Measurements from ENCODE around the gene PPP4C.
A peak's percentile ranks its signal among the peaks of the same experiment; 100 is the strongest.

Gene PPP4C

GRCh38 chr16:30054451-30054850, 21.3 kb upstream of the PPP4C start:
- no peaks in the 10 kb centered on the region for H3K36me3 ChIP-seq (ENCODE audit: control insufficient read depth in 1 of 2, insufficient read depth in 2 of 2, low read length in 2 of 2)
- no peak overlapping the region for H3K27ac ChIP-seq (ENCODE audit: low read depth, low read length)
- no peak overlapping the region for H3K9ac ChIP-seq (ENCODE audit: low read depth in 1 of 2, low read length in 2 of 2)
- no peaks in the 10 kb centered on the region for H3K9me3 ChIP-seq (ENCODE audit: control insufficient read depth in 1 of 2, low read length in 2 of 2)
- peaks cover 8 to 13% of the 10 kb centered on the region in 2 donors for H3K4me1 ChIP-seq (ENCODE audit: control insufficient read depth in 1 of 2, insufficient read depth in 2 of 2, low read length in 2 of 2)
- H3K4me3 ChIP-seq (ENCODE audit: low read depth in 1 of 2, low read length in 2 of 2), result no peak overlapping the region
- no peaks in the 10 kb centered on the region for H3K27me3 ChIP-seq (ENCODE audit: control insufficient read depth in 1 of 2, insufficient read depth in 2 of 2, low read length in 2 of 2)

- H3K27ac ChIP-seq (ENCODE audit: low read depth, low read length), result no peak overlapping the region
- H3K9me3 ChIP-seq (ENCODE audit: control insufficient read depth in 1 of 2, low read length in 2 of 2), result no peaks in the 10 kb centered on the region
- no peaks in the 10 kb centered on the region for H3K27me3 ChIP-seq (ENCODE audit: control insufficient read depth in 1 of 2, insufficient read depth in 2 of 2, low read length in 2 of 2)
- no peak overlapping the region for H3K4me3 ChIP-seq (ENCODE audit: low read depth in 1 of 2, low read length in 2 of 2)
- H3K36me3 ChIP-seq (ENCODE audit: control insufficient read depth in 1 of 2, insufficient read depth in 2 of 2, low read length in 2 of 2), result no peaks in the 10 kb centered on the region
- peaks cover 8 to 13% of the 10 kb centered on the region in 2 donors for H3K4me1 ChIP-seq (ENCODE audit: control insufficient read depth in 1 of 2, insufficient read depth in 2 of 2, low read length in 2 of 2)
- H3K9ac ChIP-seq (ENCODE audit: low read depth in 1 of 2, low read length in 2 of 2), result no peak overlapping the region
Observed at GRCh38 chr16:30054959-30055553, 20.7 kb upstream of the PPP4C start.

GRCh38 chr16:30060346-30060745, 15.4 kb upstream of the PPP4C start:
- H3K4me1 ChIP-seq (ENCODE audit: control insufficient read depth in 1 of 2, insufficient read depth in 2 of 2, low read length in 2 of 2), result peaks cover 17 to 21% of the 10 kb centered on the region in 2 donors
- no peak overlapping the region for H3K27ac ChIP-seq (ENCODE audit: low read depth, low read length)
- H3K27me3 ChIP-seq (ENCODE audit: control insufficient read depth in 1 of 2, insufficient read depth in 2 of 2, low read length in 2 of 2), result no peaks in the 10 kb centered on the region
- H3K9me3 ChIP-seq (ENCODE audit: control insufficient read depth in 1 of 2, low read length in 2 of 2), result no peaks in the 10 kb centered on the region
- no peak overlapping the region for H3K9ac ChIP-seq (ENCODE audit: low read depth in 1 of 2, low read length in 2 of 2)
- H3K4me3 ChIP-seq (ENCODE audit: low read depth in 1 of 2, low read length in 2 of 2), result no peak overlapping the region
- H3K36me3 ChIP-seq (ENCODE audit: control insufficient read depth in 1 of 2, insufficient read depth in 2 of 2, low read length in 2 of 2), result no peaks in the 10 kb centered on the region

- no peak overlapping the region for H3K9ac ChIP-seq (ENCODE audit: low read depth in 1 of 2, low read length in 2 of 2)
Observed at GRCh38 chr16:30060836-30061554, 14.8 kb upstream of the PPP4C start.

GRCh38 chr16:30063278-30063892, 12.4 kb upstream of the PPP4C start:
- Histone ChIP-seq H3K4me1 (ENCODE audit: control insufficient read depth in 1 of 2, insufficient read depth in 2 of 2, low read length in 2 of 2) (peaks cover 32 to 35% of the 10 kb centered on the region in 2 donors), H3K27ac (ENCODE audit: low read depth, low read length) (peak overlapping the region; percentile 100), H3K4me3 (ENCODE audit: low read depth in 1 of 2, low read length in 2 of 2) (peak overlapping the region; percentile 76 to 84), H3K27me3 (ENCODE audit: control insufficient read depth in 1 of 2, insufficient read depth in 2 of 2, low read length in 2 of 2) (no peaks in the 10 kb centered on the region), H3K36me3 (ENCODE audit: control insufficient read depth in 1 of 2, insufficient read depth in 2 of 2, low read length in 2 of 2) (peaks cover 6 to 15% of the 10 kb centered on the region in 2 donors), H3K9ac (ENCODE audit: low read depth in 1 of 2, low read length in 2 of 2) (peak overlapping the region; percentile 94 to 100), H3K9me3 (ENCODE audit: control insufficient read depth in 1 of 2, low read length in 2 of 2) (no peaks in the 10 kb centered on the region)

More at GRCh38 chr16:30060836-30061554, 14.8 kb upstream of the PPP4C start:
- H3K27ac ChIP-seq (ENCODE audit: low read depth, low read length), result no peak overlapping the region
- H3K36me3 ChIP-seq (ENCODE audit: control insufficient read depth in 1 of 2, insufficient read depth in 2 of 2, low read length in 2 of 2), result no peaks in the 10 kb centered on the region
- no peaks in the 10 kb centered on the region for H3K27me3 ChIP-seq (ENCODE audit: control insufficient read depth in 1 of 2, insufficient read depth in 2 of 2, low read length in 2 of 2)
- H3K4me3 ChIP-seq (ENCODE audit: low read depth in 1 of 2, low read length in 2 of 2), result no peak overlapping the region
- peaks cover 17 to 21% of the 10 kb centered on the region in 2 donors for H3K4me1 ChIP-seq (ENCODE audit: control insufficient read depth in 1 of 2, insufficient read depth in 2 of 2, low read length in 2 of 2)
- H3K9me3 ChIP-seq (ENCODE audit: control insufficient read depth in 1 of 2, low read length in 2 of 2), result no peaks in the 10 kb centered on the region

- peaks cover 36 to 41% of the 10 kb centered on the region in 2 donors for H3K4me1 ChIP-seq (ENCODE audit: control insufficient read depth in 1 of 2, insufficient read depth in 2 of 2, low read length in 2 of 2)
- H3K9me3 ChIP-seq (ENCODE audit: control insufficient read depth in 1 of 2, low read length in 2 of 2), result no peaks in the 10 kb centered on the region
- peak overlapping the region; percentile 76 to 84 for H3K4me3 ChIP-seq (ENCODE audit: low read depth in 1 of 2, low read length in 2 of 2)
- peaks cover 13 to 22% of the 10 kb centered on the region in 2 donors for H3K36me3 ChIP-seq (ENCODE audit: control insufficient read depth in 1 of 2, insufficient read depth in 2 of 2, low read length in 2 of 2)
- peak overlapping the region; percentile 100 for H3K27ac ChIP-seq (ENCODE audit: low read depth, low read length)
- H3K9ac ChIP-seq (ENCODE audit: low read depth in 1 of 2, low read length in 2 of 2), result peak overlapping the region; percentile 94 to 100
- no peaks in the 10 kb centered on the region for H3K27me3 ChIP-seq (ENCODE audit: control insufficient read depth in 1 of 2, insufficient read depth in 2 of 2, low read length in 2 of 2)
Observed at GRCh38 chr16:30063893-30064728, 11.7 kb upstream of the PPP4C start.

- Histone ChIP-seq H3K36me3 (ENCODE audit: control insufficient read depth in 1 of 2, insufficient read depth in 2 of 2, low read length in 2 of 2) (peaks cover 19 to 28% of the 10 kb centered on the region in 2 donors), H3K4me3 (ENCODE audit: low read depth in 1 of 2, low read length in 2 of 2) (peak overlapping the region; percentile 76 to 84), H3K27ac (ENCODE audit: low read depth, low read length) (peak overlapping the region; percentile 100), H3K27me3 (ENCODE audit: control insufficient read depth in 1 of 2, insufficient read depth in 2 of 2, low read length in 2 of 2) (no peaks in the 10 kb centered on the region), H3K9me3 (ENCODE audit: control insufficient read depth in 1 of 2, low read length in 2 of 2) (no peaks in the 10 kb centered on the region), H3K9ac (ENCODE audit: low read depth in 1 of 2, low read length in 2 of 2) (peak overlapping the region; percentile 94 to 100), H3K4me1 (ENCODE audit: control insufficient read depth in 1 of 2, insufficient read depth in 2 of 2, low read length in 2 of 2) (peaks cover 39 to 47% of the 10 kb centered on the region in 2 donors)
Observed at GRCh38 chr16:30064729-30065101, 11.1 kb upstream of the PPP4C start.

- H3K9ac ChIP-seq (ENCODE audit: low read depth in 1 of 2, low read length in 2 of 2), result peak within 1 kb of the TSS; percentile 99 to 100
- H3K9me3 ChIP-seq (ENCODE audit: control insufficient read depth in 1 of 2, low read length in 2 of 2), result no peaks in the 10 kb centered on the region
- peaks cover 25 to 34% of the 10 kb centered on the region in 2 donors for H3K36me3 ChIP-seq (ENCODE audit: control insufficient read depth in 1 of 2, insufficient read depth in 2 of 2, low read length in 2 of 2)
- peak within 1 kb of the TSS; percentile 82 to 95 for H3K4me3 ChIP-seq (ENCODE audit: low read depth in 1 of 2, low read length in 2 of 2)
- H3K27ac ChIP-seq (ENCODE audit: low read depth, low read length), result peak within 1 kb of the TSS; percentile 100
- no peaks in the 10 kb centered on the region for H3K27me3 ChIP-seq (ENCODE audit: control insufficient read depth in 1 of 2, insufficient read depth in 2 of 2, low read length in 2 of 2)
- H3K4me1 ChIP-seq (ENCODE audit: control insufficient read depth in 1 of 2, insufficient read depth in 2 of 2, low read length in 2 of 2), result peaks cover 39 to 48% of the 10 kb centered on the region in 2 donors
Observed at GRCh38 chr16:30065102-30065942, 10.5 kb upstream of the PPP4C start, which contains the start of gene ALDOA. TSS of gene ALDOA (plus strand) at chr16:30065760. CDS start at chr16:30066898, 1,138 bp downstream.
